ENCODE results near the gene FMO4. TPM values are rescaled to one million over a fixed set of nuclear protein-coding genes. Genes with fewer than 3 reads are reported as not detected.

FMO4 gene
- total and polyA plus RNA-seq, 9 of the 15 experiments (the other 6 are each of a cell fraction or from before 2014, with no cell fraction given) = 0.25 to 1.1 (median 0.54) TPM; not detected in 2

DNA sequence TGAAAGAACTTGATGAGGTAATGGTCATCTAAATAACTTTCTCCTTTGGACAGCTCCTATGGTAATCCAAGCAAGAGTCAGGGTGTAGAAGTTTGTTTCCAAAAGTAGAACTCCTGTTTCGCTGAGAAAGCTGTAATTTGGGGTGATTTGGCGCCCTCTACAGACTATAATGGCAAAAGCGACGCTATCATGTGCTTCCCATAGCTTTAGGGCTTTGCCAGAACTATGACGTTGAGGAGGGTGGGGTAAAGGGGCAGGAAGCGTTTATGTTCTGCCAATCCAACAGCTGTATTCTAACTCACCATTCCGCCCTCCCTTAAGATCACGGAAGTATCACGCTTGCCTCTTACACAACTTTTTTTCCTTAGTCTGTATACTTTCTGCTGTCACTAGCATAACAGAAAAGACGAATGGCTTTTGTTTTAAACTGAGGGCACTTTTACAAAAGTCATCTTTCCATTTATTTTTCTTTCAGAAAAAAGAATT is at the start of gene FMO4 (continued):
- TF ChIP-seq, protein P1, sequence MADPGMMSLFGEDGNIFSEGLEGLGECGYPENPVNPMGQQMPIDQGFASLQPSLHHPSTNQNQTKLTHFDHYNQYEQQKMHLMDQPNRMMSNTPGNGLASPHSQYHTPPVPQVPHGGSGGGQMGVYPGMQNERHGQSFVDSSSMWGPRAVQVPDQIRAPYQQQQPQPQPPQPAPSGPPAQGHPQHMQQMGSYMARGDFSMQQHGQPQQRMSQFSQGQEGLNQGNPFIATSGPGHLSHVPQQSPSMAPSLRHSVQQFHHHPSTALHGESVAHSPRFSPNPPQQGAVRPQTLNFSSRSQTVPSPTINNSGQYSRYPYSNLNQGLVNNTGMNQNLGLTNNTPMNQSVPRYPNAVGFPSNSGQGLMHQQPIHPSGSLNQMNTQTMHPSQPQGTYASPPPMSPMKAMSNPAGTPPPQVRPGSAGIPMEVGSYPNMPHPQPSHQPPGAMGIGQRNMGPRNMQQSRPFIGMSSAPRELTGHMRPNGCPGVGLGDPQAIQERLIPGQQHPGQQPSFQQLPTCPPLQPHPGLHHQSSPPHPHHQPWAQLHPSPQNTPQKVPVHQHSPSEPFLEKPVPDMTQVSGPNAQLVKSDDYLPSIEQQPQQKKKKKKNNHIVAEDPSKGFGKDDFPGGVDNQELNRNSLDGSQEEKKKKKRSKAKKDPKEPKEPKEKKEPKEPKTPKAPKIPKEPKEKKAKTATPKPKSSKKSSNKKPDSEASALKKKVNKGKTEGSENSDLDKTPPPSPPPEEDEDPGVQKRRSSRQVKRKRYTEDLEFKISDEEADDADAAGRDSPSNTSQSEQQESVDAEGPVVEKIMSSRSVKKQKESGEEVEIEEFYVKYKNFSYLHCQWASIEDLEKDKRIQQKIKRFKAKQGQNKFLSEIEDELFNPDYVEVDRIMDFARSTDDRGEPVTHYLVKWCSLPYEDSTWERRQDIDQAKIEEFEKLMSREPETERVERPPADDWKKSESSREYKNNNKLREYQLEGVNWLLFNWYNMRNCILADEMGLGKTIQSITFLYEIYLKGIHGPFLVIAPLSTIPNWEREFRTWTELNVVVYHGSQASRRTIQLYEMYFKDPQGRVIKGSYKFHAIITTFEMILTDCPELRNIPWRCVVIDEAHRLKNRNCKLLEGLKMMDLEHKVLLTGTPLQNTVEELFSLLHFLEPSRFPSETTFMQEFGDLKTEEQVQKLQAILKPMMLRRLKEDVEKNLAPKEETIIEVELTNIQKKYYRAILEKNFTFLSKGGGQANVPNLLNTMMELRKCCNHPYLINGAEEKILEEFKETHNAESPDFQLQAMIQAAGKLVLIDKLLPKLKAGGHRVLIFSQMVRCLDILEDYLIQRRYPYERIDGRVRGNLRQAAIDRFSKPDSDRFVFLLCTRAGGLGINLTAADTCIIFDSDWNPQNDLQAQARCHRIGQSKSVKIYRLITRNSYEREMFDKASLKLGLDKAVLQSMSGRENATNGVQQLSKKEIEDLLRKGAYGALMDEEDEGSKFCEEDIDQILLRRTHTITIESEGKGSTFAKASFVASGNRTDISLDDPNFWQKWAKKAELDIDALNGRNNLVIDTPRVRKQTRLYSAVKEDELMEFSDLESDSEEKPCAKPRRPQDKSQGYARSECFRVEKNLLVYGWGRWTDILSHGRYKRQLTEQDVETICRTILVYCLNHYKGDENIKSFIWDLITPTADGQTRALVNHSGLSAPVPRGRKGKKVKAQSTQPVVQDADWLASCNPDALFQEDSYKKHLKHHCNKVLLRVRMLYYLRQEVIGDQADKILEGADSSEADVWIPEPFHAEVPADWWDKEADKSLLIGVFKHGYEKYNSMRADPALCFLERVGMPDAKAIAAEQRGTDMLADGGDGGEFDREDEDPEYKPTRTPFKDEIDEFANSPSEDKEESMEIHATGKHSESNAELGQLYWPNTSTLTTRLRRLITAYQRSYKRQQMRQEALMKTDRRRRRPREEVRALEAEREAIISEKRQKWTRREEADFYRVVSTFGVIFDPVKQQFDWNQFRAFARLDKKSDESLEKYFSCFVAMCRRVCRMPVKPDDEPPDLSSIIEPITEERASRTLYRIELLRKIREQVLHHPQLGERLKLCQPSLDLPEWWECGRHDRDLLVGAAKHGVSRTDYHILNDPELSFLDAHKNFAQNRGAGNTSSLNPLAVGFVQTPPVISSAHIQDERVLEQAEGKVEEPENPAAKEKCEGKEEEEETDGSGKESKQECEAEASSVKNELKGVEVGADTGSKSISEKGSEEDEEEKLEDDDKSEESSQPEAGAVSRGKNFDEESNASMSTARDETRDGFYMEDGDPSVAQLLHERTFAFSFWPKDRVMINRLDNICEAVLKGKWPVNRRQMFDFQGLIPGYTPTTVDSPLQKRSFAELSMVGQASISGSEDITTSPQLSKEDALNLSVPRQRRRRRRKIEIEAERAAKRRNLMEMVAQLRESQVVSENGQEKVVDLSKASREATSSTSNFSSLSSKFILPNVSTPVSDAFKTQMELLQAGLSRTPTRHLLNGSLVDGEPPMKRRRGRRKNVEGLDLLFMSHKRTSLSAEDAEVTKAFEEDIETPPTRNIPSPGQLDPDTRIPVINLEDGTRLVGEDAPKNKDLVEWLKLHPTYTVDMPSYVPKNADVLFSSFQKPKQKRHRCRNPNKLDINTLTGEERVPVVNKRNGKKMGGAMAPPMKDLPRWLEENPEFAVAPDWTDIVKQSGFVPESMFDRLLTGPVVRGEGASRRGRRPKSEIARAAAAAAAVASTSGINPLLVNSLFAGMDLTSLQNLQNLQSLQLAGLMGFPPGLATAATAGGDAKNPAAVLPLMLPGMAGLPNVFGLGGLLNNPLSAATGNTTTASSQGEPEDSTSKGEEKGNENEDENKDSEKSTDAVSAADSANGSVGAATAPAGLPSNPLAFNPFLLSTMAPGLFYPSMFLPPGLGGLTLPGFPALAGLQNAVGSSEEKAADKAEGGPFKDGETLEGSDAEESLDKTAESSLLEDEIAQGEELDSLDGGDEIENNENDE (IDR thresholded peaks at IDR 0.05; ENCODE audit: low read depth, low read length) = no peak
- TF ChIP-seq RAD21 (CRISPR knock-in tag; conservative IDR thresholded peaks at IDR 0.05 in 1 of 2, IDR thresholded peaks at IDR 0.05 in 1 of 2) (peak; percentile 39 to 69; a peak in 3 of 4 replicates), KLF16 (IDR thresholded peaks at IDR 0.05) (no peak), ELF2 (CRISPR knock-in tag; IDR thresholded peaks at IDR 0.05) (peak; percentile 21; the same call in 1 of the 2 replicates), ATF1 (CRISPR knock-in tag; IDR thresholded peaks at IDR 0.05) (no peak), ATF1 (tag; IDR thresholded peaks at IDR 0.05) (peak; percentile 92), SMC3 (conservative IDR thresholded peaks at IDR 0.05; ENCODE audit: insufficient read depth, low read depth, low read length) (peak; percentile 28; the same call in 1 of the 2 replicates), ZNF780A (CRISPR knock-in tag; IDR thresholded peaks at IDR 0.05) (no peak)
- TF ChIP-seq, protein P2, sequence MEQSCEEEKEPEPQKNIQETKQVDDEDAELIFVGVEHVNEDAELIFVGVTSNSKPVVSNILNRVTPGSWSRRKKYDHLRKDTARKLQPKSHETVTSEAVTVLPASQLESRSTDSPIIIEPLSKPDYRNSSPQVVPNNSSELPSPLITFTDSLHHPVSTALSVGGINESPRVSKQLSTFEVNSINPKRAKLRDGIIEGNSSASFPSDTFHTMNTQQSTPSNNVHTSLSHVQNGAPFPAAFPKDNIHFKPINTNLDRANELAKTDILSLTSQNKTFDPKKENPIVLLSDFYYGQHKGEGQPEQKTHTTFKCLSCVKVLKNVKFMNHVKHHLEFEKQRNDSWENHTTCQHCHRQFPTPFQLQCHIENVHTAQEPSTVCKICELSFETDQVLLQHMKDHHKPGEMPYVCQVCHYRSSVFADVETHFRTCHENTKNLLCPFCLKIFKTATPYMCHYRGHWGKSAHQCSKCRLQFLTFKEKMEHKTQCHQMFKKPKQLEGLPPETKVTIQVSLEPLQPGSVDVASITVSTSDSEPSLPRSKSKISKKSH (CRISPR knock-in tag; IDR thresholded peaks at IDR 0.05) = no peak
- TF ChIP-seq, protein P3, sequence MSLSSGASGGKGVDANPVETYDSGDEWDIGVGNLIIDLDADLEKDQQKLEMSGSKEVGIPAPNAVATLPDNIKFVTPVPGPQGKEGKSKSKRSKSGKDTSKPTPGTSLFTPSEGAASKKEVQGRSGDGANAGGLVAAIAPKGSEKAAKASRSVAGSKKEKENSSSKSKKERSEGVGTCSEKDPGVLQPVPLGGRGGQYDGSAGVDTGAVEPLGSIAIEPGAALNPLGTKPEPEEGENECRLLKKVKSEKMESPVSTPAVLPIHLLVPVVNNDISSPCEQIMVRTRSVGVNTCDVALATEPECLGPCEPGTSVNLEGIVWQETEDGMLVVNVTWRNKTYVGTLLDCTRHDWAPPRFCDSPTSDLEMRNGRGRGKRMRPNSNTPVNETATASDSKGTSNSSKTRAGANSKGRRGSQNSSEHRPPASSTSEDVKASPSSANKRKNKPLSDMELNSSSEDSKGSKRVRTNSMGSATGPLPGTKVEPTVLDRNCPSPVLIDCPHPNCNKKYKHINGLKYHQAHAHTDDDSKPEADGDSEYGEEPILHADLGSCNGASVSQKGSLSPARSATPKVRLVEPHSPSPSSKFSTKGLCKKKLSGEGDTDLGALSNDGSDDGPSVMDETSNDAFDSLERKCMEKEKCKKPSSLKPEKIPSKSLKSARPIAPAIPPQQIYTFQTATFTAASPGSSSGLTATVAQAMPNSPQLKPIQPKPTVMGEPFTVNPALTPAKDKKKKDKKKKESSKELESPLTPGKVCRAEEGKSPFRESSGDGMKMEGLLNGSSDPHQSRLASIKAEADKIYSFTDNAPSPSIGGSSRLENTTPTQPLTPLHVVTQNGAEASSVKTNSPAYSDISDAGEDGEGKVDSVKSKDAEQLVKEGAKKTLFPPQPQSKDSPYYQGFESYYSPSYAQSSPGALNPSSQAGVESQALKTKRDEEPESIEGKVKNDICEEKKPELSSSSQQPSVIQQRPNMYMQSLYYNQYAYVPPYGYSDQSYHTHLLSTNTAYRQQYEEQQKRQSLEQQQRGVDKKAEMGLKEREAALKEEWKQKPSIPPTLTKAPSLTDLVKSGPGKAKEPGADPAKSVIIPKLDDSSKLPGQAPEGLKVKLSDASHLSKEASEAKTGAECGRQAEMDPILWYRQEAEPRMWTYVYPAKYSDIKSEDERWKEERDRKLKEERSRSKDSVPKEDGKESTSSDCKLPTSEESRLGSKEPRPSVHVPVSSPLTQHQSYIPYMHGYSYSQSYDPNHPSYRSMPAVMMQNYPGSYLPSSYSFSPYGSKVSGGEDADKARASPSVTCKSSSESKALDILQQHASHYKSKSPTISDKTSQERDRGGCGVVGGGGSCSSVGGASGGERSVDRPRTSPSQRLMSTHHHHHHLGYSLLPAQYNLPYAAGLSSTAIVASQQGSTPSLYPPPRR (CRISPR knock-in tag; IDR thresholded peaks at IDR 0.05; ENCODE audit: borderline replicate concordance) = no peak
